NCI-H2081 treated with DMSO at 0.1 percent for 48 hours (cell line): ENCODE results near the gene NRM.
A peak's percentile ranks its signal among the peaks of the same experiment; 100 is the strongest.
"Not testable (repeated sequence)": the region's sequence is repeated elsewhere in the genome, so short reads cannot be mapped to it uniquely, and the experiment has no call there.

Experiments
- DNase-seq: peaks from one replicate; lab custom pipeline; 2025; lab: John Stamatoyannopoulos, UW

The NRM gene

DNA sequence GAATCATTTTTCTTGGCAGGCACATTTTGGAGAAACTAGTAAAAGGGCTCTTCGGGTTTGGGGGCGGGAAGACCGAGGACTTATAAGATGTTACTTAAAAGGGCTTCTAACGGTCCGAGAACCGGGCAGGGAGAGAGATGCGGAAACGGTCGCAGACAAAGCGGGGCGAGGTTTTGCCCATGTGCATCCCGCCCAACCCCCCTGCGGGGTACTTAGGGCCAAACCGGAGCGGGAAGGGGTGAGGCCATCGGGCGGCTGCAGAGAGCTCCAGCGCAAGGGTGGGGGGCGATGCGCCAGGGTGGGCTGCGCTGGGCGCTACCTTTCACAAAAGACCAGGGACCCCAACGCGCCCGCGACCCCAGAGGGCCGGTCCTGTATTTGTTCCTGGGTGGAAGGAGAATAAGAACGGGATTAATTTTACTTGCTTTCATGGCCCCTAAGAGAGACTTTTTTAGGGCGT, 30.0 kb upstream of the NRM start:
- no peak for DNase-seq

GRCh38 chr6:30719791-30720737, 29.3 kb upstream of the NRM start, which contains the start of gene TUBB:
TSS of gene TUBB (plus strand) at chr6:30720352. CDS start at chr6:30720507, 155 bp downstream.
- peak; percentile 98 for DNase-seq

DNA sequence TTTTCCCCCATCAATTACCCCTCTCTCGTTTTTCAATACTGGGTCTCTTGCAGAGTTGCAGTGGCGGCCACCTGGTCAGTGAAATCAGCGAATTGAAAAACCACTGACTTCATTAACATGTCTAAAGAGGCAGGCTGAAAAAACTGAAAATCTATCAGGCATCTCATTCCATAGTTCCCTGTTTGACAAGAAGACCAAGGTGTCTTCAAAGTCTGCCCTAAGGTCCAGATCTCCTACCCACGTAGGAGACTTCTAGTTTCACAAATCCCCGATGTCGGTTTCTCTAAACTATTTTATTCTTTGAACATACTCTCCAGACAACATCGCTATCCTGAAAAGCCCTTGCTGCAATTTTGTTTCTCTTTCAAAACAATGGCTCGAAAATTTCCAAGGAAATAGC, 28.6 kb upstream of the NRM start:
- no peak for DNase-seq

GRCh38 chr6:30717845-30718720, 27.3 kb upstream of the NRM start:
- DNase-seq = not testable (repeated sequence)

DNA sequence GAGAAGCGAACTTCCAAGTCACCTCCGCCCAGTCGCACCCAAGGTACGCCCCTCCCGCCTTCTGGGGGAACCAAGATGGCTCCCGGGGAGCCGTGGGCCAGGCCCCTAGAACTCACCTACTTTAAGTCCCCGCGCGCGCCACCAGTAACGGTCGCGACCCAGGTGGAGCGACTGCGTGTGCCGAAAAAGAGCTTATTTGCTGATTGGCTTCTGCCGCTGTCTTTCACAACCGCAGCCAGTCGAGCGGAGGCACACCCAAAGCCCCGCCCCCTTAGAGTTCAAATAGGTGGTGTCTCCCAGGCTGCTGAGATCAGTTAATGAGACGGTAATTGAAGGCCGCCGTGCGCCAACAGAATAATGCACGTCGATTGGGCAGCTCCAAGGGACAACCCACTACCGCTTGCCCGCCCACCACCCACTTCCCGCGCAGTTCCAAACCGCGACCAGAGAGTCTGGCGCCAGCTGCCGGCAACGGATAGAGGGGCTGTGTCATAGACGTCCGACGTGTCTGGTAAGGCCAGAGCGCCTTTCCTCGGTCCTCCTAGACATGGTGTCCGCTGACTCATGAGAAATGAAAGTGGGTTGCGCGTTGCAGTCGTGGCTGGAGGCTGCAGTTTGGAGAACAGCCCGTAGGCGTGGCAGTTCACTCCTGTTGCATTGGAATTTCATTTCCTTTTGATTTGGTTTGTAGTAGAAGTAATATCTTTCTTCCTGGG, 26.5 kb upstream of the NRM start, which contains the start of gene MDC1:
Gene MDC1 (minus strand): TSS at position 153 of the 716 bp plus-strand sequence. CDS start 2,106 bp downstream, outside the sequence.
- peak; percentile 97 for DNase-seq

DNA sequence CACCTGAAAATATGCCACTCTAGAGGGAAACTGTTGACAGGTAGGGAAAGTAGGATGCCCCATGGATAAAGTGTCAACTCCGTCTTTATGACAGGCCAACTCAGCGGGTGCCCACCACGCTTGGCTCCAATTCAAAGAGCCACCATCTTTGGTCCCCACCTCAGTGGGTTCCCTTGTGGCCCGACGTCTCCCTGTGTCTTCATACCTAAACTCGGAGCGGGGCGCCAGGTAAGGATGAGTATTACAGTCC, 26.0 kb upstream of the NRM start:
- DNase-seq = no peak

GRCh38 chr6:30714263-30714662, 23.5 kb upstream of the NRM start:
- no peak for DNase-seq

- DNase-seq = no peak
These were observed 21.7 kb upstream of the NRM start for GRCh38 chr6:30712441-30712945.

GRCh38 chr6:30711758-30712380, 21.1 kb upstream of the NRM start:
- no peak for DNase-seq

DNA sequence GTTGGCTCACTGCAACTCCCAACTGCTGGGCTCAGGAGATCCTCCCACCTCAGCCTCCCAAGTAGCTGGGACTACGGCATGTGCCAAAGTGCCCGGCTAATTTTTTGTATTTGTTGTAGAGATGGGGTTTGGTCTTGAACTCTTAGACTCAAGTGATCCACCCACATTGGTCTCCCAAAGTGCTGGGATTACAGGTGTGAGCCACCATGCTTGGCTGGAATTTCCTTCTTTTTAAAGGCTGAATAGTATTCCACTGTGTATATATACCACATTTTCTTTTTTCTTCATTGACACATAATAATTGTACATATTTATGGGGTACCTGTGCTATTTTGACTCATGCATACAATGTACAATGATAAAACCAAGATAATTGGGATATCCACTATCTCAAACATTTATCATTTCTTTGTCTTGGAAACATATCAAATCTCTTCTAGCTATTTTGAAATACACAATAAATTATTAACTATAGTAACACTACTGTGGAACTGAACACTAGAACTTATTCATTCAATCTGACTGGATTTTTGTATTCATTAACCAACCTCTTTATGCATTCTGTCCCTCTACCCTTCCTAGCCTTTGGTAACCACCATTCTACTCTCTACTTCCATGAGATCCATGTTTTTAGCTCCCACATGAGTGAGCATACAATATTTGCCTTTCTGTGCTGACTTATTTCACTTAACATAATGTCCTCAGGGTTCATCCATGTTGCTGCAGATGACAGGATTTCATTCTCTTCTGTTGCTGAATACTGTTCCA, 18.5 kb upstream of the NRM start:
- no peak for DNase-seq

DNA sequence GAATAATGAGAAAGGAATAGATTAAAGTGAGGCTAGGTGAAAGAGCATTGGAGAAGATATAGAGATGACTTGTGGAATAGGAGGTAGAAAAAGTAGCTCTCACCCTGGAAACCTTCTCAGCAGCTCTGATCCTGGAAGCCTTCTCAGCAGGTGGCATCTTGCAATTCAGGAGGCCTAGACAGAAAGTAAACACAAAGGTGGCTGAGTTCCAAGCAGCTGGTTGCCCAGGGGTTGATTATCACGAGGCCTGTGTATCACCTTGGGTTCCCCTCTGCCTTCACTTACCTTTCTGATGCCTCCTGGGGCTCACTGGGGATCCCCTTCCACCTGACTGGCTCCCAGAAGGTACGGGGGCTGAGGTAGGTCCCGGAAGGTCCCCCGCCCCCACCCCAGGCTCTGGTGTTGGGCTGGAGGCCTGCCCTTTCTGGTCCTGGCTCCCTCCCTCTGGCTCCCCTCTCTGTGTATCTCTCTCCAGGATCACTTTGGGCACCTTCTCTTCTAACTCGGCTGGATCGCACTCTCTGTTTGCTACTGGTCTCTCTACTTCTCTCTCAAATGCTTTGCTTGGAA, 16.6 kb upstream of the NRM start:
- DNase-seq = peak; percentile 58

DNA sequence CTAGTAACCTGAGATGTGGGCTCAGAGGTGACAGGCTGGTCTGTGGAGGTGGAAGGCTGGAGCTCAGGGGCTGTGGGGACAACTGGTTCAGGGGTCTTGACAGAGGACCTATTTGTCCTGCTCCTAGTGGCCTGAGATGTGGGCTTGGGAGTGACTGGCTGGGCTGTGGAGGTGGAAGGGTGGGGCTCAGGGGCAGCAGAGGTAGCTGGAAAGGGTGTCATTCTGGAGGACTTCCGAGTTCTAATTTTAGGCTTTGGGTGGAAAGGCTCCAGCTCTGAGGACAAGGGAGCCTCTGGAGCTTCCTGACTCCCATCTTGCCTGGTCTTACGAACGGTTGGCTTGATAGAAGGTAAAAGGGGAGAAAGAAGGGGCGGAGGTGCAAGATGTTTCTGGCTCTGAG, 14.8 kb upstream of the NRM start:
- no peak for DNase-seq

DNA sequence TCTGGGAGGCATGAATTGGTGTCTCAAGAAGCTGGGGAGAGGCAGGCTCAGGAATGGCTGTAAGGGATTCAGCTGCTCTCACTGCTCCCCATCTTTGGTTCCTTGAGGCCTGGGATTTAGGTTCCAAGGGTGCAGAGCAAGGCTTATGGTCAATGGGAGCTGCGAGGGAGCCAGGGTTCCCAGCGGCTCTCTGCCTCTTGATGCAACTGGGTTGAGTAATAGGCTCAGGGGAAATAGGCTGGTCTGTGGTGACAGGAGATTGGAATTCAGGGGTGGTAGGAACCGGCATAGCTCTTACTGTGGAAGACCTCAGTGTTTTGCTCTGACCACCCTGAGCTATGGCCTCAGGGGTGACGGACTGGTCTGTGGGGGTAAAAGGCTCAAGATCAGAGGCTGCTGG, 13.0 kb upstream of the NRM start:
- no peak for DNase-seq

GRCh38 chr6:30703011-30703410, 12.2 kb upstream of the NRM start:
- DNase-seq = no peak

GRCh38 chr6:30700340-30700739, 9.6 kb upstream of the NRM start:
- no peak for DNase-seq

DNA sequence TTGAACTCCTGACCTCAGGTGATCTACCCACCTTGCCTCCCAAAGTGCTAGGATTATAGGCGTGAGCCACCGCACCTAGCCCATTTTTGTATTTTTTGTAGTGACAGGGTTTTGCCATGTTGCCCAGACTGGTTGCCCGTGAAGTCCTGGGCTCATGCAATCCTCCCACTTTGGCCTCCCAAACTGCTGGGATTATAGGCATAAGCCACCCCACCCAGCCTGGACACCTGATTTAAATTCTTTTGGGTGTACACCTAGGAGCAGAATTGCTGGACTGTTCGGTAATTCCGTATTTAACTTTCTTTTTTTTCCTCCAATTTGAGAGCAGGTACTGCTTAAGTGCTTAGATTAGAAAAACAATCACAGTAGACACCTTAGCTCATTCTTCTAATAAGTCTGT, 5.6 kb upstream of the NRM start:
- DNase-seq = no peak

GRCh38 chr6:30691208-30691847, 544 bp upstream of the NRM start:
- DNase-seq = no peak

DNA sequence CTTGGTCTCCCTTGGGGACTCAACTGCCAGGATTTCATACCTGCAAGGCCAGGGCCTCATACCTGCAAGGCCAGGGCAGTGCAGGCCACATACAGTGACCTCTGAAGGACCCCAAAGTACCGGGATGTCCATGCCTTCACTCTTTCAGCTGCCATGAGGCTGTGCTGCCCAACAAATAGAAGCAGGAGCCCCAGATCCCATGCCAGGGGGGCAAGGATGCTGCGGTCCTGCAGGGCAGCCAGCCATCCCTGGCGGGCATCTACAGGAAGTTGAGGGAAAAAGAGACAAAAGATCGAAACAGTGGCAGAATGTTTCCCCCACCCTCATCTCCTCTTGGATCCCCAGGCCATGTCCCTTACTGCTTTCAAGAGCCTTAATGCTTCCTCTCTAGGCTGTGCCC, 799 bp downstream of the NRM start:
- DNase-seq = no peak

DNA sequence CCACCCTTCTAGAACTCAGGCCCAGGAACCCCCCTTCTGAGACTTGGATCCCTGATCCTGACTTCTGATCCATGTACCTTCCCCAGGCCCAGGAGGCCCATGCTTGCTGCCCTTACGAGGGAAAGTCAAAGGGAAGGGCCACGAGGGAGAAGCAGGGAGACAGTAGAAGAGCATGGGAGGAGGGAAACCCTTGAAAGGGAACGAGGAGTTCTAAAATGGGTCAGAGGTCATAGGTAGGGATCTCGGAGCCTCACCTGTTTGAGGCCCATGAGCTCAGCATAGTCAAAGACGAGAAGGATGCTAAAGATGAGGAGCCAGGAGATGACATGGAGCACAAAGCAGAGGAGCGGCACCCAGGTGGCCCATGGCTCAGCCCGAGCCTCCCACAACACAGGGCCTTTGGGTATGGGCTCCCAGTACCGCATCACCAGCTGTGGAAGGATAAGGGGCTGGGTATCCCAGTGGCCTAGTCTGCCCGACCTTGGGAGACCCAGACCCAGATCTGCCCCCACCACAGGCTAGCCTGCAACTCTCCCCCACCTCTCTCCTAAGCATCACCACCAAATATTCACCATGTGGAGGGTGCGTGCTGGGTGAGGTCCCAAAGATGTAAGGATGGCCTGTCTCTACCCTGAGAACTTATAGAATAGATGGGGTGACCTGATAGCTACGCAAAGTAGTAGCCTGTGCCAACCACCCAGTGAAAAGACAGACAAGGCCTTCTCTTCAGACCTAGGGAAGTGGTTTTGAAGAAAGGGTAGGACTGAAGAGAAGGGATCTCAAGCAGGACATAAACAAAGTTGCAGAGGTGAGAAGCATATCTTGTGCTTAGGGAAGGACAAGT, 1.5 kb downstream of the NRM start:
- no peak for DNase-seq
